ENCODE results near the gene SRPK2. TPM values are rescaled to one million over a fixed set of nuclear protein-coding genes. Genes with fewer than 3 reads are reported as not detected.

Gene SRPK2
- total and polyA plus RNA-seq, 2 of the 8 experiments (the other 6 are each of a cell fraction or from before 2014, with no cell fraction given) = 10.0 to 47.1 TPM

DNA sequence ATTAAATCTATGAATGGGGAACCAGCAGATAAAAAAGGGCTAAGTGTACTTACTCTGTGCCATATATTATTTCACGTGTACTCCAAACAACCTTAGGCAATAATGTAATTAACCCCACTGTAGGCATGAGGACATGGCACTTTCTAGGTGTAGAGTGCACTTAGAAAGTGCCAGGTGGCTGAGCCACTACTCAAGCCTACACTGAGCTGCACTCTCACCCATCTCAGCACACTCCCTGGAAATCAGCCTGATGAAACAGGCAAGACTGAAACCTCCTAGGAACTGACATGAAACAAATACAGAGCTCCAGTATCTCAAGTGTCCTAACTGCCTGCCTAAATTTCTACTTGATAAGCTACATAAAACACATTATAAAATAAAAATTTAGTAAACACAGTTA lies 227.4 kb downstream of the SRPK2 start:
- Histone ChIP-seq H2BK120ac (replicated peaks; ENCODE audit: low read depth, low read length) (no peak overlapping the region), H3K79me1 (ENCODE audit: low read depth, low read length) (no peaks in the 10 kb centered on the region; the same call in 1 of the 2 replicates), H3K56ac (replicated peaks; ENCODE audit: insufficient read length, low read depth, low read length) (no peak overlapping the region), H2AK5ac (ENCODE audit: low read depth, low read length) (no peak overlapping the region), H3K4me2 (ENCODE audit: insufficient read depth in 1 of 2, low read depth in 2 of 2, low read length in 2 of 2) (no peak overlapping the region), H3K79me2 (ENCODE audit: control insufficient read depth in 1 of 2, insufficient read depth in 2 of 2, low read length in 2 of 2) (no peaks in the 10 kb centered on the region), H3K23ac (ENCODE audit: insufficient read length) (no peak overlapping the region), H3K23me2 (ENCODE audit: low read depth, low read length) (no peaks in the 10 kb centered on the region), H2AFZ (ENCODE audit: low read length) (no peak overlapping the region), H3K14ac (ENCODE audit: insufficient read length) (no peak overlapping the region), H4K20me1 (replicated peaks in 1 of 2; ENCODE audit: control insufficient read depth in 1 of 2, insufficient read depth in 2 of 2, low read length in 2 of 2) (no peaks in the 10 kb centered on the region), H3K4me3 (ENCODE audit: extremely low read depth in 1 of 4, insufficient read depth in 2 of 4, low read depth in 3 of 4, low read length in 4 of 4) (no peak overlapping the region), H3K4ac (replicated peaks; ENCODE audit: insufficient read length, low read depth, low read length) (no peak overlapping the region), H4K5ac (ENCODE audit: insufficient read length, low read depth, low read length) (no peak overlapping the region), H2BK20ac (ENCODE audit: low read length) (no peak overlapping the region), H2BK12ac (ENCODE audit: low read depth, low read length) (no peak overlapping the region), H2BK5ac (ENCODE audit: low read depth, low read length) (no peak overlapping the region), H3K9me3 (ENCODE audit: insufficient read depth in 2 of 2, low read depth in 1 of 2, low read length in 1 of 2) (no peaks in the 10 kb centered on the region), H3K9ac (replicated peaks in 1 of 4; ENCODE audit: extremely low read depth in 1 of 4, low read depth in 3 of 4, low read length in 3 of 4) (no peak overlapping the region), H3K36me3 (ENCODE audit: control insufficient read depth in 2 of 4, insufficient read depth in 4 of 4, low read length in 3 of 4) (peaks cover 0 to 15% (median 7%) of the 10 kb centered on the region in 4 experiments; a peak in 5 of 8 replicates), H4K8ac (ENCODE audit: extremely low read depth, insufficient read depth, low read length) (no peak overlapping the region), H3K18ac (ENCODE audit: extremely low read depth, low read length) (no peak overlapping the region), H2BK15ac (ENCODE audit: low read length) (no peak overlapping the region), H3K27ac (ENCODE audit: low read depth, low read length) (no peak overlapping the region), H3K4me1 (replicated peaks in 1 of 4; ENCODE audit: control insufficient read depth in 3 of 4, insufficient read depth in 4 of 4, low read length in 3 of 4) (no peaks in the 10 kb centered on the region), H3K27me3 (replicated peaks in 1 of 4; ENCODE audit: control insufficient read depth in 3 of 4, extremely low read depth in 1 of 4, insufficient read depth in 3 of 4, low read length in 3 of 4) (no peaks in the 10 kb centered on the region), H4K91ac (replicated peaks; ENCODE audit: insufficient read length, low read length) (no peak overlapping the region)
- POLR2A ChIA-PET (ENCODE audit: partially characterized antibody) = interaction anchor here (0.5 kb wide), 1 partner anchor 349 kb away, joined by 3 read pairs; no protein-coding TSS in a partner anchor
- DNase-seq (ENCODE audit: low read depth in 1 of 2, low spot score in 2 of 2) (no peak), FAIRE-seq (no peak)
- 87% methylated on average over 1 of the region's 1 CpG; no CpG with 5 or more reads in 1 of the 2 experiments for WGBS, 2 experiments (ENCODE audit: extremely low coverage in 1 of 2, insufficient coverage in 1 of 2, insufficient read length in 1 of 2, insufficient replicate concordance in 2 of 2, low coverage in 1 of 2, low lambda C conversion rate in 2 of 2, missing lambda C conversion rate in 1 of 2)
- CTCF ChIA-PET (ENCODE audit: partially characterized antibody) = interaction anchor here (1.0 to 1.1 kb wide), 2 partner anchors 8 to 21 kb away, joined by 3 to 4 read pairs; no protein-coding TSS in a partner anchor
- TF ChIP-seq JUND (IDR thresholded peaks at IDR 0.05; ENCODE audit: low read length) = no peak
- no peak for TF ChIP-seq ASH2L (IDR thresholded peaks at IDR 0.05; ENCODE audit: low read length)
- TF ChIP-seq, protein P1, sequence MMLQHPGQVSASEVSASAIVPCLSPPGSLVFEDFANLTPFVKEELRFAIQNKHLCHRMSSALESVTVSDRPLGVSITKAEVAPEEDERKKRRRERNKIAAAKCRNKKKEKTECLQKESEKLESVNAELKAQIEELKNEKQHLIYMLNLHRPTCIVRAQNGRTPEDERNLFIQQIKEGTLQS (IDR thresholded peaks at IDR 0.05; ENCODE audit: insufficient read depth, low read depth, low read length) = no peak
- no peak for TF ChIP-seq RXRA (IDR thresholded peaks at IDR 0.05; ENCODE audit: insufficient read depth, low read depth, low read length)
- TF ChIP-seq RFX5 (IDR thresholded peaks at IDR 0.05; ENCODE audit: borderline replicate concordance, low read depth, low read length) = no peak
- no peak for TF ChIP-seq HDAC6 (IDR thresholded peaks at IDR 0.05; ENCODE audit: low read depth, low read length)
- TF ChIP-seq RAD21 (IDR thresholded peaks at IDR 0.05 in 1 of 2, conservative IDR thresholded peaks at IDR 0.05 in 1 of 2; ENCODE audit: low read depth in 2 of 2, low read length in 2 of 2) = no peak
- TF ChIP-seq SP4 (IDR thresholded peaks at IDR 0.05; ENCODE audit: low read length) = no peak
- TF ChIP-seq, protein P2, sequence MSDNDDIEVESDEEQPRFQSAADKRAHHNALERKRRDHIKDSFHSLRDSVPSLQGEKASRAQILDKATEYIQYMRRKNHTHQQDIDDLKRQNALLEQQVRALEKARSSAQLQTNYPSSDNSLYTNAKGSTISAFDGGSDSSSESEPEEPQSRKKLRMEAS (IDR thresholded peaks at IDR 0.05) = no peak
- no peak for TF ChIP-seq TAF1 (IDR thresholded peaks at IDR 0.05; ENCODE audit: low read depth, low read length)
- TF ChIP-seq YY1 (IDR thresholded peaks at IDR 0.05; ENCODE audit: low read depth, low read length) = no peak
- TF ChIP-seq RBBP5 (IDR thresholded peaks at IDR 0.05; ENCODE audit: borderline replicate concordance, low read depth, low read length) = no peak
- TF ChIP-seq BRCA1 (IDR thresholded peaks at IDR 0.05; ENCODE audit: low read depth, low read length) = no peak
- no peak for TF ChIP-seq GABPA (IDR thresholded peaks at IDR 0.05; ENCODE audit: borderline replicate concordance, insufficient read depth, low read length)
